ENCODE measurements around the gene CRYBG3. TPM values are rescaled to one million over a fixed set of nuclear protein-coding genes. Genes with fewer than 3 reads are reported as not detected.
A peak's percentile ranks its signal among the peaks of the same experiment; 100 is the strongest.

CRYBG3 gene
- total and polyA plus RNA-seq, 2 of the 13 experiments (the other 11 are each of a cell fraction or from before 2014, with no cell fraction given) = 3.8 to 15.9 TPM

- TF ChIP-seq THRA (CRISPR knock-in tag; IDR thresholded peaks at IDR 0.05; ENCODE audit: borderline replicate concordance) = 0 out of 2 replicates have a peak, but pooled peaks have one; percentile 29
- no peak for TF ChIP-seq HDAC6 (IDR thresholded peaks at IDR 0.05; ENCODE audit: low read depth, low read length)
- TF ChIP-seq, protein P1, sequence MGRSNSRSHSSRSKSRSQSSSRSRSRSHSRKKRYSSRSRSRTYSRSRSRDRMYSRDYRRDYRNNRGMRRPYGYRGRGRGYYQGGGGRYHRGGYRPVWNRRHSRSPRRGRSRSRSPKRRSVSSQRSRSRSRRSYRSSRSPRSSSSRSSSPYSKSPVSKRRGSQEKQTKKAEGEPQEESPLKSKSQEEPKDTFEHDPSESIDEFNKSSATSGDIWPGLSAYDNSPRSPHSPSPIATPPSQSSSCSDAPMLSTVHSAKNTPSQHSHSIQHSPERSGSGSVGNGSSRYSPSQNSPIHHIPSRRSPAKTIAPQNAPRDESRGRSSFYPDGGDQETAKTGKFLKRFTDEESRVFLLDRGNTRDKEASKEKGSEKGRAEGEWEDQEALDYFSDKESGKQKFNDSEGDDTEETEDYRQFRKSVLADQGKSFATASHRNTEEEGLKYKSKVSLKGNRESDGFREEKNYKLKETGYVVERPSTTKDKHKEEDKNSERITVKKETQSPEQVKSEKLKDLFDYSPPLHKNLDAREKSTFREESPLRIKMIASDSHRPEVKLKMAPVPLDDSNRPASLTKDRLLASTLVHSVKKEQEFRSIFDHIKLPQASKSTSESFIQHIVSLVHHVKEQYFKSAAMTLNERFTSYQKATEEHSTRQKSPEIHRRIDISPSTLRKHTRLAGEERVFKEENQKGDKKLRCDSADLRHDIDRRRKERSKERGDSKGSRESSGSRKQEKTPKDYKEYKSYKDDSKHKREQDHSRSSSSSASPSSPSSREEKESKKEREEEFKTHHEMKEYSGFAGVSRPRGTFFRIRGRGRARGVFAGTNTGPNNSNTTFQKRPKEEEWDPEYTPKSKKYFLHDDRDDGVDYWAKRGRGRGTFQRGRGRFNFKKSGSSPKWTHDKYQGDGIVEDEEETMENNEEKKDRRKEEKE (IDR thresholded peaks at IDR 0.05) = no peak
- no peak for TF ChIP-seq TBP (CRISPR knock-in tag; IDR thresholded peaks at IDR 0.05)
- TF ChIP-seq PAWR (CRISPR knock-in tag; IDR thresholded peaks at IDR 0.05; ENCODE audit: borderline replicate concordance) = no peak
- no peak; the same call in 1 of the 2 replicates for TF ChIP-seq MEIS2 (CRISPR knock-in tag; IDR thresholded peaks at IDR 0.05)
- TF ChIP-seq ZMYM3 (CRISPR knock-in tag; IDR thresholded peaks at IDR 0.05) = peak; percentile 42; the same call in 1 of the 2 replicates
- TF ChIP-seq GATAD2A (CRISPR knock-in tag; IDR thresholded peaks at IDR 0.05) = no peak; the same call in none of the 2 replicates
- 0 out of 2 replicates have a peak, but pooled peaks have one; percentile 16 for TF ChIP-seq ZNF441 (CRISPR knock-in tag; IDR thresholded peaks at IDR 0.05; ENCODE audit: borderline replicate concordance)
- 0 out of 2 replicates have a peak, but pooled peaks have one; percentile 25 for TF ChIP-seq ELF3 (CRISPR knock-in tag; IDR thresholded peaks at IDR 0.05)
- 0 out of 2 replicates have a peak, but pooled peaks have one; percentile 16 for TF ChIP-seq ZSCAN25 (CRISPR knock-in tag; IDR thresholded peaks at IDR 0.05)
- no peak for TF ChIP-seq ZC3H4 (CRISPR knock-in tag; IDR thresholded peaks at IDR 0.05; ENCODE audit: borderline replicate concordance)
- no peak for TF ChIP-seq ZNF678 (CRISPR knock-in tag; IDR thresholded peaks at IDR 0.05)
- TF ChIP-seq ZNF549 (CRISPR knock-in tag; IDR thresholded peaks at IDR 0.05) = no peak
- TF ChIP-seq, protein P2, sequence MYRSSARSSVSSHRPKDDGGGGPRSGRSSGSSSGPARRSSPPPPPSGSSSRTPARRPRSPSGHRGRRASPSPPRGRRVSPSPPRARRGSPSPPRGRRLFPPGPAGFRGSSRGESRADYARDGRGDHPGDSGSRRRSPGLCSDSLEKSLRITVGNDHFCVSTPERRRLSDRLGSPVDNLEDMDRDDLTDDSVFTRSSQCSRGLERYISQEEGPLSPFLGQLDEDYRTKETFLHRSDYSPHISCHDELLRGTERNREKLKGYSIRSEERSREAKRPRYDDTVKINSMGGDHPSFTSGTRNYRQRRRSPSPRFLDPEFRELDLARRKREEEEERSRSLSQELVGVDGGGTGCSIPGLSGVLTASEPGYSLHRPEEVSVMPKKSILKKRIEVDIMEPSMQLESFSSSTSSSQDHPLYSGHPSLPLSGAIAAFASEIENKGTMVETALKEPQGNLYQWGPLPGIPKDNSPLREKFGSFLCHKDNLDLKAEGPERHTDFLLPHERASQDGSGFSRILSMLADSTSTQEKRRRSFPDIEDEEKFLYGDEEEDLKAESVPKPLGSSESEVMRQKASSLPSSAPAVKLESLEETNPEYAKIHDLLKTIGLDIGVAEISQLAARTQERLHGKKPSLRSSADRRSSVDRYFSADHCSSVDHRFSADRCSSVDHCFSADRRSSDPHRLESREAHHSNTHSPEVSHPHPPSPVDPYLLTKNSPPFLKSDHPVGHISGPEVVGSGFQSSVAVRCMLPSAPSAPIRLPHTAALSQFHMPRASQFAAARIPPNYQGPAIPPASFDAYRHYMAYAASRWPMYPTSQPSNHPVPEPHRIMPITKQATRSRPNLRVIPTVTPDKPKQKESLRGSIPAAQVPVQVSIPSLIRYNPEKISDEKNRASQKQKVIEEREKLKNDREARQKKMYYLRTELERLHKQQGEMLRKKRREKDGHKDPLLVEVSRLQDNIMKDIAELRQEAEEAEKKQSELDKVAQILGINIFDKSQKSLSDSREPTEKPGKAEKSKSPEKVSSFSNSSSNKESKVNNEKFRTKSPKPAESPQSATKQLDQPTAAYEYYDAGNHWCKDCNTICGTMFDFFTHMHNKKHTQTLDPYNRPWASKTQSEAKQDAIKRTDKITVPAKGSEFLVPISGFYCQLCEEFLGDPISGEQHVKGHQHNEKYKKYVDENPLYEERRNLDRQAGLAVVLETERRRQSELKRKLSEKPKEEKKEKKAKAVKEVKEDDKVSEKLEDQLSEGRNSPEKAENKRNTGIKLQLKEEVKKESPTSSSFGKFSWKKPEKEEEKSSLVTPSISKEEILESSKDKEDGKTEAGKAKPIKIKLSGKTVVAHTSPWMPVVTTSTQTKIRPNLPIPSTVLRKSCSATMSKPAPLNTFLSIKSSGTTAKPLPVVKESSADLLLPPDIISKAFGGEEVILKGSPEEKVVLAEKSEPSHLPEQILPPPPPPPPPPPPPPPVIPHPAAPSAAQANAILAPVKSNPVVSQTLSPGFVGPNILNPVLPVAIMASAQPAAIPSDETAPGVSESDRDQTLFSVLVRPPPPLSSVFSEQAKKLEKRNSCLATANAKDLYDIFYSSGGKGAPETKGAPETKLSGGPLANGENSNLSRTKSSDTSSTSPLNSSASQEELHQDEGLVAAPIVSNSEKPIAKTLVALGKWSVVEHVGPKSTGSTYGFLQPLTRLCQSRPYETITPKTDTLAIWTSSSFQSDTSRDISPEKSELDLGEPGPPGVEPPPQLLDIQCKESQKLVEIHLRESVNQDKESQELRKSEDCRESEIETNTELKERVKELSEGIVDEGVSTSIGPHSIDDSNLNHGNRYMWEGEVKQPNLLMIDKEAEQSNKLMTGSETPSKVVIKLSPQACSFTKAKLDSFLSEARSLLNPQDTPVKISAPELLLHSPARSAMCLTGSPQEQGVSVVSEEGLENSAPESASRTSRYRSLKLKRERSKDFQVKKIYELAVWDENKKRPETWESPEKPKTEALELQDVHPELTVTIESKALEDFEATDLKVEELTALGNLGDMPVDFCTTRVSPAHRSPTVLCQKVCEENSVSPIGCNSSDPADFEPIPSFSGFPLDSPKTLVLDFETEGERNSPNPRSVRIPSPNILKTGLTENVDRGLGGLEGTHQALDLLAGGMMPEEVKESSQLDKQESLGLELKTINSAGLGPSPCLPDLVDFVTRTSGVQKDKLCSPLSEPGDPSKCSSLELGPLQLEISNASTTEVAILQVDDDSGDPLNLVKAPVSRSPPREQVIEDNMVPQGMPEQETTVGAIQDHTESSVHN (CRISPR knock-in tag; IDR thresholded peaks at IDR 0.05) = no peak
Observed at GRCh38 chr3:97971679-97972567, 150.1 kb downstream of the CRYBG3 start, which contains the start of gene RIOX2 (continued).
